ENCODE results near the gene SLC17A7.

The SLC17A7 gene

GRCh38 chr19:49487277-49488045 is 46.1 kb upstream of the SLC17A7 start, which contains the start of gene RPL13A:
TSS of gene RPL13A (plus strand) at chr19:49487608. CDS start at chr19:49487630, 22 bp downstream.
- in situ Hi-C loops (cut with MboI; ENCODE audit: low sequenced_read_pairs, unreplicated experiment): no loop called here
- no peak for TF ChIP-seq CTCF (IDR thresholded peaks at IDR 0.05; ENCODE audit: borderline replicate concordance, control extremely low read depth, extremely low read depth, insufficient read depth, missing control alignments)
- DNase-seq (ENCODE audit: low spot score): peak; percentile 97

- TF ChIP-seq CTCF (IDR thresholded peaks at IDR 0.05; ENCODE audit: borderline replicate concordance, control extremely low read depth, extremely low read depth, insufficient read depth, missing control alignments): no peak
- no peak for DNase-seq (ENCODE audit: low spot score)
- in situ Hi-C loops (cut with MboI; ENCODE audit: low sequenced_read_pairs, unreplicated experiment): no loop called here
These were observed 45.5 kb upstream of the SLC17A7 start for GRCh38 chr19:49486710-49487276.

- no peak for TF ChIP-seq CTCF (IDR thresholded peaks at IDR 0.05; ENCODE audit: borderline replicate concordance, control extremely low read depth, extremely low read depth, insufficient read depth, missing control alignments)
- no peak for DNase-seq (ENCODE audit: low spot score)
- in situ Hi-C loops (cut with MboI; ENCODE audit: low sequenced_read_pairs, unreplicated experiment): no loop called here
These were observed 44.9 kb upstream of the SLC17A7 start for GRCh38 chr19:49486232-49486631.

GRCh38 chr19:49481020-49481683 is 39.8 kb upstream of the SLC17A7 start:
- DNase-seq (ENCODE audit: low spot score): no peak
- no peak for TF ChIP-seq CTCF (IDR thresholded peaks at IDR 0.05; ENCODE audit: borderline replicate concordance, control extremely low read depth, extremely low read depth, insufficient read depth, missing control alignments)
- in situ Hi-C loops (cut with MboI; ENCODE audit: low sequenced_read_pairs, unreplicated experiment): no loop called here

- in situ Hi-C loops (cut with MboI; ENCODE audit: low sequenced_read_pairs, unreplicated experiment): no loop called here
- DNase-seq (ENCODE audit: low spot score): no peak
- TF ChIP-seq CTCF (IDR thresholded peaks at IDR 0.05; ENCODE audit: borderline replicate concordance, control extremely low read depth, extremely low read depth, insufficient read depth, missing control alignments): no peak
These were observed 38.8 kb upstream of the SLC17A7 start for GRCh38 chr19:49479975-49480628.

Data from GM13976 (cell line).